HG02623 (cell line): ENCODE measurements around the gene SLC23A1.
"Not testable (repeated sequence)": the region's sequence is repeated elsewhere in the genome, so short reads cannot be mapped to it uniquely, and the experiment has no call there.

Experiments used
- ATAC-seq: cut with Tn5 transposase; IDR thresholded peaks from one replicate; pipeline ENCODE4 v1.9.1; 2021; ENCODE audit warnings: moderate library complexity; ENCODE audit not compliant: unreplicated experiment

The SLC23A1 gene

DNA sequence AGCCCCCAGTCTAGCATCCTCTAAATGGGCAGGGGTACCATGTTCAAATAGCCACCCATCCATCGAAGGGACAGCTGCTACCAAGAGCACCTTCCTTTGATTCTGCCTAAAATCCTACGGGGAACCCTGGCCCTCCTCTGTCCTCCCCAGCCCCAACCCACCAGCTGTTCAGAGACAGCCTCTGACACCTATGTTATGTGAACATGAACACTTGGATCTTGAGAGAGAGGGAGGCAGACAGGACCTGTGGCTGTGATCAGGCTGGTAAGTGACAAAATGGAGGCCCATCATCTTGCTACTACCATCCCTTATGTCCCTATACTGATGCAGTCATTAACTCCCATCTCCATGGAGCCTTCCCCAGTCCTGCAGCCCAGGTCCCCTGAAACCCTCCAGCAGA, 8.2 kb downstream of the SLC23A1 start:
- ATAC-seq = no peak

DNA sequence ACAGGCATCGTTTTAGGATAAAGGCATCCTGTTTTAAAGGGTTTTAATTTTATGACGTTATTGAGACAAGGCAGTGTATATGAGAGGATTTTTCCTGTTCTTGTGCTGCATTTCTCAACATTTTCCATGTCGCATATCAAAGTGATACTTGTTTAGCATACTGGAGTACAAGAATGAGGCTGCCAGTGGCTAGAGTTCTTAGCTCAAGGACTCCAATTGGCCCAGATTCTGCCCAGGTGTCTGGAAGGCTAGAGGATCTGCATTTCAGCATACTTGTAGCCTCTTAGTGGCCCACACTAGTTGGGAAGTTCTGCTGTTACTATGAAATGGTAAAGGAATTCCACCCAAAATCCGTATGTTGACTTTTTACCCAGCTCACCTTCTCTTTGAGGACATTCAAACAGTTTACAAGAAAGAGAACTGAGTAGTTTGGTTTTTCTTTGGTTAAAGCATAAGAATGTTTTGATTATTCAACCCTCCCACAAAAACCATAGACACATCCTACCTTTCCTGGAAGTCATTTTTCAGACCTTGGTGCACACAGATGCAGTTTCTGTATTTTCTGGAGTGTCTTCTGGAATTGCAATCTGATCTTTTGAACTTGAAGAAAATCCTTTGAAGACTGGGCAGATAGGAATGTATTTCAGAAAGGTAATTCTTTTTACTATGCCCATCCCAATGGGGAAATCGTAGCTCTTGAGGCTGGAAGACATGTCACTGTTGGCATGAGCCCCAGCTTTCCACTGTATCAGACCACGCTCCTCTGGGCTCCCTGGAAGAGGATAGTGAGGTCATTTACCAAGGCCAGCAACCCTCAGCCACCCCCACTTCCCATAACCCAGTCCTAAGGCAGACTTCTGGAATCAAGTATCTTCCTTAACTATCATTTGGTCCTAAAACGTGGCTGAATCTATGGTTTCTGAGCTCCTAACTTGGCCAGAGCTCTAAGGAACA, 11.3 kb downstream of the SLC23A1 start:
- no peak for ATAC-seq

DNA sequence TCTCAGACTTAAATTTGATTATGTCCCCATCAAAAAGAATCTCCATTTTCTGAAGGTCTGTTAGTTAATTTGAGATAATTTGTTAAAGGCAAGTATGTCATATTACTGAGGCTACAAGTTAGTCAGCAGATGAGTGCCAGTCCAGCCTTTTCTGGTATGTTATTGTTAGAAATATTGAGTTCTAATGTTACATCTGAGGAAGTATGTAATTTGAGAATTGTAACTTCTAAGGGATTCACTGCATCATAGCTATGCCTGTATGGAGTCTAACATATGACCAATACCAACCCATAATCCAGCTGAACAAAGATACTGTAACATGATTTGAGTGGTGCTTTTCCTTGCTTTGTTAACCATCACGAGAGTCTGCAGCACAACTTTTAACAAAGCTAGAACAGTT, 13.9 kb downstream of the SLC23A1 start:
- ATAC-seq = no peak

DNA sequence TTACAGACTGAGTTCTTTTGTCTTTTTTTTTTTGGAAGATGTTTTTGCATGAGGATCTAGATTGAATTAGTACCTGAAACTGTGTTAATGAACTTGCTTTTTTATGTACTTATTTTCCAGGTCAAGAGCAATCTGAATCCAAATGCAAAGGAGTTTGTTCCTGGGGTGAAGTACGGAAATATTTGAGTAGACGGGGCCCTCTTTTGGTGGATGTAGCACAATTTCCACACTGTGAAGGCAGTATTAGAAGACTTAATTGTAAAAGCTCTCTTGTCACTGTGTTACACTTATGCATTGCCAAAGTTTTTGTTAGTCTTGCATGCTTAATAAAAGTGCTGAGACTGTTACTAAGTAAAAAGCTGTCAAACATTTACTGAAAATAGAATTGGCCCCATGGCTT, 14.5 kb downstream of the SLC23A1 start:
- ATAC-seq = no peak

DNA sequence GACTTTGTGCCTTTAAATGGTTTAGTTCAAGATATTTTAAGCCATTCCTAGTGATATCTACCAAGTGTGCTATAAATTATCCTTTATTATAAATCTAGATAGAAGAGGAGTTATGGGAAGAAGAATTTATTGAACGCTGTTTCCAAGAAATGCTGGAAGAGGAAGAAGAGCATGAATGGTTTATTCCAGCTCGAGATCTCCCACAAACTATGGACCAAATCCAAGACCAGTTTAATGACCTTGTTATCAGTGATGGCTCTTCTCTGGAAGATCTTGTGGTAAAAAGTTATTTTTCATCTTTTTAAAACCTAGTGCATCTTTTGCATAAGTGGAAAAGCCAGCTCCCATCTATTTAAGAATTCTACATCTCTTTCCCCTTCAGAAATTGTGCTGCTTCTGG, 18.6 kb downstream of the SLC23A1 start:
- ATAC-seq = no peak

DNA sequence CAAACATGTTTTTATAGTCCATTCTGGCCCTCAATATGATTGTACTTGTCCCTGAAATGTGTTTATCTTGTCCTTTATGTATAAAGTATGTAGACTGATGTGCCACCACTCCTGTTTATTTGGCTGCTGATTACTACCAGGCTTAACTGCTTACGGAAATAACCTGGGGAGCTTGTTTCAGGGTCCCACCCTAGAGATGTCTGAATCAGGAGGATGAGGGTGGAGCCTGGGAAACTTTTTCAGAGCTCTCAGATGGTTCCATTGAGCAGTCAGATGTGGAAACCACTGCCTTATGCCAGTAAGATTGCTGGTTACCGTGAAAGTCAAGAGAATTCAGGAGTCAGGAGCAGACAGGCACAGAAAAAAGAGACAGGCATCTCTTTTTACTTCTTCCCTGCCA, 19.2 kb downstream of the SLC23A1 start:
- no peak for ATAC-seq

DNA sequence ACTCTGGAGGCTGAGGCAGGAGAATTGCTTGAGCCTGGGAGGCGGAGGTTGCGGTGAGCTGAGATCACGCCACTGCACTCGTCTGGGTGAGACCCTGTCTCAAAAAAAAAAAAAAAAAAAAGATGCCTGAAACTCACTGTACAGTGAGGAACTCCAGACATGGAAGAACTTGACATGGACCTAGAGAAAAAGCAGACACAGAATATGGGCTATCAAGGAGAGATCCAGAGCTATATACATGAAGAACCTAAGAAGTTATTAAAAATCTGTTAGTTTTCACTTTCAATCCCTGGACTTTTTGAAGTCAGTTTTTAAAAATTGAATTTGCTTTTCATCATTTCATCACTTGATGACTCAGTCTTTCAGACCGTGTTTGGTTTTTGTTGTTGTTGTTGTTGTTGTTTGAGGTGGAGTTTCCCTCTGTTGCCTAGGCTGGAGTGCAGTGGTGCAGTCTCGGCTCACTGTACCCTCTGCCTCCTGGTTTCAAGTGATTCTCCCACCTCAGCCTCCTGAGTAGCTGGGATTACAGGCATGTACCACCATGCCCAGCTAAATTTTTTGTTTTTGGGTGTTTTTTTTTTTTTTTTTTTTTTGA, 21.2 kb downstream of the SLC23A1 start:
- ATAC-seq = no peak

DNA sequence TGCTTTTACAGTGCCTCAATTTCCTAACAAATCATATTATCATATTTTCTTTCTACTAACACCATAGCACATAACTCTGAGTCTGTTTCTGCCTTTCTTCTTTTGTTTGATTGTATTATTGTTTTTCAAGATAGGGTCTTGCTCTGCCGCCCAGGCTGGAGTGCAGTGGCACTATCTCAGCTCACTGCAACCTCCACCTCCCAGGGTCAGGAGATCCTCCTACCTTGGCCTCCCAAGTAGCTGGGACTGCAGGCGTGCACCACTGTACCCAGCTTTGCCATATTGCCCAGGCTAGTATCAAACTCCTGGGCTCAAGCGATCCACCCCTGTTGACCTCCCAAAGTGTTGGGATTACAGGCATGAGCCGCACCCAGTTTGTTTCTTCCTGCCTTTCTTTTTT, 22.7 kb downstream of the SLC23A1 start:
- no peak for ATAC-seq

DNA sequence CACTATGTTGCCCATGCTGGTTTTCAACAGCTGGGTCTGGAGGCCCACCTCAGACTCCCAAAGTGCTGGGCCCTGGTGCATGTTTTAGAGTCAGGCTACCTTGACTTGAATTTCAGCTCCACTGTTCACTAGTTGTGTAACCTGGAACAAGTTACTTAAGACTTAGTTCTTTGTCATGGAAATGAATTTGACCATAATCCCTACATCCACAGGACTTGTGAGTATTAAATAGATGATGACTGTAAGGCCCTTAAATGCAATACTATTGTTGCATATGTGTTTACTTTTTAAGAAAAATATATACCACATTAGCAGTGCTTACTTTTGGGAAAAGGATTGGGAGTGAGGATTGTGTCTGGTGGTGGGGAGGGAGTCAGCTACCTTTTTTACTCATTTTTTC, 25.0 kb downstream of the SLC23A1 start:
- ATAC-seq = no peak

DNA sequence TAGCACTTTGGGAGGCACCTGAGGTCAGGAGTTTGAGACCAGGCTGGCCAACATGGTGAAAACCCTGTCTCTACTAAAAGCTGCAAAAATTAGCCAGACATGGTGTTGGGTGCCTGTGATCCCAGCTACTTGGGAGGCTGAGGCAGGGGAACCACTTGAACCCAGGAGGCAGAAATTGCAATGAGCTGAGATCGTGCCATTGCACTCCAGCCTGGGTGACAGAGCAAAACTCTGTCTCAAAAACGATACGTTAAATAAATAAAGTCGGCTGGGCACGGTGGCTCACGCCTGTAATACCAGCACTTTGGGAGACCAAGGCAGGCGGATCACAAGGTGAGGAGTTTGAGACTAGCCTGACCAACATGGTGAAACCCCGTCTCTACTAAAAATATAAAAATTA, 27.2 kb downstream of the SLC23A1 start:
- ATAC-seq = not testable (repeated sequence)

DNA sequence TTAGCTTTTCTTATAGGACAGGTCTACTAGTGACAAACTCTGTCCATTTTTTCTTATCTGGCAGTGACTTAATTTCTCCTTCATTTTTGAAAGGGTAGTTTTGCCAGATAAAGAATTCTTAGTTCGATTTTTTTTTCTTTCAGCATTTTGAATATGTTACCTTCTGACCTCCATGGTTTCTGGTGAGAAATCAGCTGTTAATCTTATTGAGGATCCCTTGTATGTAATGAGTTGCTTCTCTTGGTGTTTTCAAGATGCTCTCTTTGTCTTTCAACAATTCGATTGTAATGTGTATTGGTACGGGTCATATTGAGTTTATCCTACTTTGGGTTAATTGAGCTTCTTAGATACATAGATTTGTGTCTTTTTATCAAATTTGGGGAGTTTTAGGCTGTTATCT, 28.9 kb downstream of the SLC23A1 start:
- no peak for ATAC-seq

DNA sequence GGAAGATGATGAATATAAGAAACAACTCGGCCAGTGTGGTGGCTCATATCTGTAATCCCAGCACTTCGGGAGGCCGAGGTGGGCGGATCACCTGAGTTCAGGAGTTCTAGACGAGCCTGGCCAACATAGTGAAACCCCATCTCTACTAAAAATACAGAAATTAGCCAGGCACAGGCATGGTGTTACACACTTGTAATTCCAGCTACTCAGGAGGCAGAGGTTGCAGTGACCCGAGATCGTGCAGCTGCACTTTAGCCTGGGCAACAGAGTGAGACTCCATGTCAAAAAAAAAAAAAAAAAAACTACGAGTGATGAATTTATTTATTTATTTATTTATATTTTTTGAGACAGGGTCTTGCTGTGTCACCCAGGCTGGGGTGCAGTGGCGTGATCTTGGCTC, 35.2 kb downstream of the SLC23A1 start:
- not testable (repeated sequence) for ATAC-seq

DNA sequence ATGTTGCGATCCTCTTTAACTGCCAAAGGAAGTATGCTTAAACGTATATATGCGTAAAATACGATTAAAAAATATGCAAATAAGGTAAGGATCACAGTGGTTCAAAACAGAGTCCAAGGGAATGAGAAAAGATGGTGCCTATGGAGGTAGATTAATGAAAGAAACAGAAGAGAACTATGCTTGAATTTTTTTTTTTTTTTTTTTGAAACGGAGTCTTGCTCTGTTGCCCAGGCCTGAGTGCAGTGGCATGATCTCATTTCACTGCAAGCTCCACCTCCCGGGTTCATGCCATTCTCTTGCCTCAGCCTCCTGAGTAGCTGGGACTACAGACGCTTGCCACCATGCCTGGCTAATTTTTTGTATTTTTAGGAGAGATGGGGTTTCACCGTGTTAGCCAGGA, 37.7 kb downstream of the SLC23A1 start:
- not testable (repeated sequence) for ATAC-seq

DNA sequence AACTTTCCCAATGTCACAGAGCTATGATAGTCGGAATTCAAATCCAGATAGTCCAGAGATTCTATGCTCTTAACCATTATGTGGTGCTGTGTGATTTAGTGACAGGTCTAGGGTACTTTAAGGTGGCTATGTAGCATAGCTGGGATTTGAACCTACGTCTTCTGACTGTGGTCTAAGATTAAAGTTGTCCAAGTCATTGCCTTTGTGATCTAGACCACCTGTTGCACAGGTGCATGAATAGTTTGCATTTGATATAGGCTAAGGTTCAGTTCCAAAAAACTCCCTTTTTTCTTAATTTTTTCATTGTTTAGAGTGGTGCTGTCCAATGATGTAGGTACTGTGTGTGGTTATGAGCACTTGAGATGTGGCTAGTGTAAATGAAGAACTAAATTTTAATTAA, 38.9 kb downstream of the SLC23A1 start:
- no peak for ATAC-seq

DNA sequence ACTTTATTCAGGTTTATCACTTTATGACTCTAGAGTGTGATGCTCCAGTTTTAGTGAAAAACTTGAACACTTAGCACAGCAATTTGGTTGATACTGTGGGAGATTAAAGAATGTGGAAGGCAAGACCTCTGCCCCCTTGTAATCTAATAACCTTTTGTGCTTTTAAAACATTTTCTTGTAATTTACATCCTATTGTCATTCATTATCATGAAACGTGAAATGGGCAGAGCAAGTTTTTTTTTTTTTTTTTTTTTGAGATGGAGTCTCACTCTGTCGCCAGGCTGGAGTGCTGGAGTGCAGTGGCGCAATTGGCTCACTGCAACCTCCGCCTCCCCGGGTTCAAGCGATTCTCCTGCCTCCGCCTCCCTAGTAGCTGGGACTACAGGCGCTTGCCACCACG, 39.6 kb downstream of the SLC23A1 start:
- ATAC-seq = no peak

DNA sequence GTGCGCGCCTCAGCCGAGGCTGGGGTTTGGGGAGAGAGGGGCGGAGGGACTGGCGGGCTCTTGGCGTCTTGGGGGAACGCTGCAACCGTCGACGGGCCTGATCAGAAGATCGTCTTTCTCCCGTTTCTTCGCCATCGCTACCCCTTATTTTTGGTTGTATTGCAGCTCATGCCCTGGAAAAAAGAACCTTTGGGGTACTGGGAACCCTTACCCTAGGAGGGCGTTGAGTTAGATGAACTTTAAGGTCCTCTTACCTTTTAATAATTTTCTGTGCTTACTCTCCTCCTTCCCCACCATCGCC, 40.7 kb downstream of the SLC23A1 start:
- ATAC-seq = peak; percentile 42

DNA sequence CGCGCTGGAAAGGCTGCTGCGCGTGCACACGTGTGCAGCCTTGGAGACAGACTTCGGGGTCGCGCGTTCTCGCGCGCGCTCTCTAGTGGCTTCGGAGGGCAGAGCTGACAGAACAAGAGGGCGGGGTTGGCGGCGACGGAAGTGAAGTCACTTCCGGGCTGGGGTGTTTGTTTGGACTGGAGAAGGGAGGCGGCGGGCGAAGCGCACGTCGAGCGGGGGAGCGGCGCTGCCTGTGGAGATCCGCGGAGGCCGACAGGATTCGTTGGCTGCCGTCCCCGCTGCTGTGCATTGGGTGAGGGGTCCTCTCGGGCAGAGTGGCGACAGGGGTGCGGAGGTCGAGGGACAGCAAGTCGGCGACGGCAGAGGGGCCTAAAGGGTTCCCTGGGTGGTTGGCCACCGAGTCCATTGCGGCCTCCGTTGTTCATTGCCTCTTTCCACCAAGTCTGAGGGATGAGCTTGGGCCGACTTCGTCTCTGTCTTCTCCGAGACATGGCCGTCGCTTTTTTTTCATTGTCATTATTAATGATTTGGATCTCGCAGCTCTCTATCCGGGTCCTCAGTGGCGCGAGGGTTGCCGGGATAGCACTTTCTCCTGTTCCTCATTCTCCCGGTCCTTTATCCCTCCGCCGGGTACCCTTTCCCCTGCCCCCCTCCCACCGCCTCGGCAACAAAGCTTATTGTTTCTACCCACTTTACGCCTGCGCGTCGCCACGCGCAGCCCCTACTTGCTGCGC, 41.2 kb downstream of the SLC23A1 start, which contains the start of gene PAIP2:
Gene PAIP2, plus strand, starts transcription at position 166 of the 734 bp plus-strand sequence. CDS start 21,931 bp downstream, outside the sequence.
- ATAC-seq = peak; percentile 88

DNA sequence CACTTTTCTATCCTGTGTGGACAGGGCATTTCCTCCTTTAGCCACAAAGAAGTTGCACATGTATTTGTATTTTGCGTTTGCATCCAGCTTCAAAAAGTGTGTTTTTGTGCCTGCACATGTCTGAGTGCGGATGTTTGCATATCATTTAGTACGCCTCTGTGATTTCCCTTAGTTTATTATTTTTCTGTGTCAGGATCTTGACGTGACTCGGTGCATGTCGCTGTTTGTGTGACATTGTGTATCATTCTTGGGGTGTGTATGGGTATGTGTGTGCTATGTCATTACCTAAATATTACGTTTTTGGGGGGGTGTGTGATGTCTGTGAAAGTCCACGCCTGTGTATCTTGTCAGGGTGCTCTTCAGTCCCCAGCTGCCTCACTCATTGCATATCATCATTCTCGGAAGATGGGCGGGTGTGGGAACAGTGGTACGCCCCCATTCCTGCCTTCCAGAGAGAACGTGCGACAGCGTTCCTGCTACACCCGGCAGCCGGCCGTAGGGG, 41.9 kb downstream of the SLC23A1 start:
- no peak for ATAC-seq

DNA sequence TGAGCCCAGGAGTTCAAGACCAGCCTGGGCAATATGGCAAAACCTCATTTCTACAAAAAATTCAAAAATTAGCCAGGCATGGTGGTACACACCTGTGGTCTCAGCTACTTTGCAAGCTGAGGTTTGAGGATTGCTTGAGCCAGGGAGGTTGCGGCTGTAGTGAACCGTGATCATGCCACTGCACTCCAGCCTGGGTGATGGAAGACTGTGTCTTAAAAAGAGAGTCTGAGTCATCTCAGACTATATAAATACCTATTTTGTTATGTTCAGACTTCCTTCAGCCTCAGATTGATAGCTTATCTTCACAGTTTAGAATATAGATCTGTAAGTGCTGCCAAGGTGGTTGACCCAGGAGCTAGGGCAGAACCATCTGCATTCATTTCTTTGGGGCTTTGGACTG, 43.0 kb downstream of the SLC23A1 start:
- ATAC-seq = no peak

DNA sequence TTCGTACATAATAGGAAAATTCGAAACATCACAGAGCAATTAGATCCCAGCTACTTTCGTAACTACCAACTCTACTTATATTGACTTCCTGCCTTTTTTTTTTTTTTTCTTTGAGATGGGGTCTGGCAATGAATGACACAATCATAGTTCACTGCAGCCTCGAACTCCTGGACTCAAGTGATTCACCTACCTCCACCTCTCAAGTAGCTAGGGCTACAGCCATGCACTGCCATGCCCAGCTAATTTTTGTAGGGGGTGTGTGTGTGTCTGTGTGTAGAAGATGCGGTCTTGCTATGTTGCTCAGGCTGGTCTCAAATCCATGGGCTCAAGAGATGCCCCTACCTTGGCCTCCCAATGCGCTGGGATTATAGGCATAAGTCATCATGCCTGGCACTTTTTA, 47.3 kb downstream of the SLC23A1 start:
- ATAC-seq = no peak
